GM06990 (cell line): ENCODE data around the gene GDPD4.

Experiments
- DNase-seq: peaks from one replicate; pipeline ENCODE4 v3.0.0-alpha.2; 2011; ENCODE audit not compliant: insufficient read length; ENCODE audit errors: extremely low read depth
- H3K27me3 ChIP-seq: replicated peaks from 2 replicates; pipeline ENCODE4 v1.6.0; 2011; ENCODE audit warnings: low read length; ENCODE audit not compliant: control insufficient read depth, insufficient read depth
- H3K36me3 ChIP-seq: 2 replicates; pipeline ENCODE4 v1.5.1; 2011; ENCODE audit warnings: low read length; ENCODE audit not compliant: control insufficient read depth, insufficient read depth
- H3K4me3 ChIP-seq: replicated peaks from 2 replicates; pipeline ENCODE4 v1.5.1; 2011; ENCODE audit warnings: low read depth, mild to moderate bottlenecking, control low read depth, low read length
- CTCF ChIP-seq: IDR thresholded peaks from 2 replicates; pipeline ENCODE4 v1.5.1; 2011; ENCODE audit warnings: low read length, control low read depth, mild to moderate bottlenecking, inconsistent platforms; ENCODE audit not compliant: insufficient read depth, poor library complexity, severe bottlenecking

The GDPD4 gene

GRCh38 chr11:77215106-77215505, 86.4 kb downstream of the GDPD4 start:
- DNase-seq: no peak
- Histone ChIP-seq H3K27me3 (no peaks in the 10 kb centered on the region), H3K4me3 (no peak overlapping the region), H3K36me3 (no peaks in the 10 kb centered on the region)
- no peak for TF ChIP-seq CTCF

DNA sequence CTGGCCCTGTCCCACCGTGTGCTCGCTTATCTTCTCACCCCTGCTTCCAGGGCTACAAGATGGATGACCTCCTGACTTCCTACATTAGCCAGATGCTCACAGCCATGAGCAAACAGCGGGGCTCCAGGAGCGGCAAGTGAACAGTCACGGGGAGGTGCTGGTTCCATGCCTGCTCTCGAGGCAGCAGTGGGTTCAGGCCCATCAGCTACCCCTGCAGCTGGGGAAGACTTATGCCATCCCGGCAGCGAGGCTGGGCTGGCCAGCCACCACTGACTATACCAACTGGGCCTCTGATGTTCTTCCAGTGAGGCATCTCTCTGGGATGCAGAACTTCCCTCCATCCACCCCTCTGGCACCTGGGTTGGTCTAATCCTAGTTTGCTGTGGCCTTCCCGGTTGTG, 86.9 kb downstream of the GDPD4 start:
- H3K36me3 ChIP-seq: no peaks in the 10 kb centered on the region
- no peak for TF ChIP-seq CTCF
- DNase-seq: no peak
- no peak overlapping the region for H3K4me3 ChIP-seq
- no peaks in the 10 kb centered on the region for H3K27me3 ChIP-seq

- TF ChIP-seq CTCF: no peak
- no peaks in the 10 kb centered on the region for H3K36me3 ChIP-seq
- H3K27me3 ChIP-seq: no peaks in the 10 kb centered on the region
- H3K4me3 ChIP-seq: no peak overlapping the region
- DNase-seq: no peak
These were observed 87.7 kb downstream of the GDPD4 start for GRCh38 chr11:77213589-77214428.

DNA sequence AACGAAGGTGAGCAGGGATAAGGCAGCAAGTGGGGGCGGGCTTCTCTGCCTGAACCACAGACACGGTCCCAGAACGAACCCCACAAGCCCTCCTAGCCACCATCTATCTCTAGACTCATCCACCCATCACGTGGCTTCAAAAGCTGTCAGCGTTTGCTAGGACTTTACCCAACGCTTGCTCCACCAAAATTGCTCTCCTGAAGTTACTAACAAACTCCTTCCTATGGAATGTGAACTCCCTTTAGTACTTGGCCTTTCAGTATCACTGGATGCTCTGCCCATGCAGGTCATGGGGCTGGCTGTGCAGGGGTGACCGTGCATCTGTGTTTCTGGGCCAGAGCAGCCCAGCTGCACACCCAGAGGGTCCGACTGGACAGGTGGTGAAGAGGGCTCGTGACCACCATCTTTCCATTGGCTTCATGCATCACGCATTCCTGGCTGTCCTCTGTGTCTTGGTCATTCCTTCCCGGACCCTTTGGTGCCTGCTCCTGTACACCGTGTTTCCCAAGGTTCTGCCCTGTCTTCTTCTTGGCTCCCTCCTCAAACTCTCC, 88.4 kb downstream of the GDPD4 start:
- DNase-seq: no peak
- no peak for TF ChIP-seq CTCF
- H3K4me3 ChIP-seq: no peak overlapping the region

GRCh38 chr11:77212314-77213007, 89.0 kb downstream of the GDPD4 start:
- no peaks in the 10 kb centered on the region for H3K36me3 ChIP-seq
- no peak for TF ChIP-seq CTCF
- no peak for DNase-seq

More for the DNA sequence above, 88.4 kb downstream of the GDPD4 start:
- Histone ChIP-seq H3K36me3 (no peaks in the 10 kb centered on the region), H3K27me3 (no peaks in the 10 kb centered on the region)

More at GRCh38 chr11:77212314-77213007, 89.0 kb downstream of the GDPD4 start:
- no peak overlapping the region for H3K4me3 ChIP-seq
- no peaks in the 10 kb centered on the region for H3K27me3 ChIP-seq
